ENCODE measurements around the gene ACAN. TPM values are rescaled to one million over a fixed set of nuclear protein-coding genes. Genes with fewer than 3 reads are reported as not detected.

Gene ACAN
- total RNA-seq, 1 donor from 2014 or later, result 2.0 TPM

GRCh38 chr15:88897142-88897455, 93.9 kb downstream of the ACAN start:
- DNase-seq (ENCODE audit: low spot score, unreplicated experiment), result no peak
- H3K9me3 Mint-ChIP-seq (ENCODE audit: low read depth), result no peaks in the 10 kb centered on the region
- H3K4me3 Mint-ChIP-seq (ENCODE audit: low read depth), result no peak overlapping the region
- H3K36me3 Mint-ChIP-seq (ENCODE audit: insufficient read depth), result peaks cover 9% of the 10 kb centered on the region
- no peak overlapping the region for H3K27ac Mint-ChIP-seq
- TF ChIP-seq CTCF (IDR thresholded peaks at IDR 0.05; ENCODE audit: unreplicated experiment), result no peak
- H3K27me3 Mint-ChIP-seq, result peaks cover 8% of the 10 kb centered on the region
- peaks cover 20% of the 10 kb centered on the region for H3K4me1 Mint-ChIP-seq (ENCODE audit: low read depth)

GRCh38 chr15:88897456-88898194, 94.4 kb downstream of the ACAN start:
- no peaks in the 10 kb centered on the region for H3K9me3 Mint-ChIP-seq (ENCODE audit: low read depth)
- peak; percentile 80 for DNase-seq (ENCODE audit: low spot score, unreplicated experiment)
- peak; percentile 60 for TF ChIP-seq CTCF (IDR thresholded peaks at IDR 0.05; ENCODE audit: unreplicated experiment)
- H3K27me3 Mint-ChIP-seq, result peaks cover 8% of the 10 kb centered on the region
- no peak overlapping the region for H3K4me3 Mint-ChIP-seq (ENCODE audit: low read depth)
- peak overlapping the region; percentile 92 for H3K27ac Mint-ChIP-seq
- H3K4me1 Mint-ChIP-seq (ENCODE audit: low read depth), result peaks cover 20% of the 10 kb centered on the region
- peaks cover 9% of the 10 kb centered on the region for H3K36me3 Mint-ChIP-seq (ENCODE audit: insufficient read depth)

- Mint-ChIP-seq H3K27me3 (peaks cover 8% of the 10 kb centered on the region), H3K4me3 (ENCODE audit: low read depth) (no peak overlapping the region), H3K27ac (peak overlapping the region; percentile 73), H3K36me3 (ENCODE audit: insufficient read depth) (peaks cover 9% of the 10 kb centered on the region), H3K4me1 (ENCODE audit: low read depth) (peaks cover 20% of the 10 kb centered on the region), H3K9me3 (ENCODE audit: low read depth) (no peaks in the 10 kb centered on the region)
- TF ChIP-seq CTCF (IDR thresholded peaks at IDR 0.05; ENCODE audit: unreplicated experiment), result no peak
- no peak for DNase-seq (ENCODE audit: low spot score, unreplicated experiment)
These were observed 95.5 kb downstream of the ACAN start for GRCh38 chr15:88898736-88899135.

- Mint-ChIP-seq H3K36me3 (ENCODE audit: insufficient read depth) (peaks cover 12% of the 10 kb centered on the region), H3K27me3 (peaks cover 6% of the 10 kb centered on the region), H3K27ac (peak overlapping the region; percentile 37), H3K4me3 (ENCODE audit: low read depth) (no peak overlapping the region), H3K9me3 (ENCODE audit: low read depth) (no peaks in the 10 kb centered on the region), H3K4me1 (ENCODE audit: low read depth) (peaks cover 20% of the 10 kb centered on the region)
- no peak for DNase-seq (ENCODE audit: low spot score, unreplicated experiment)
- TF ChIP-seq CTCF (IDR thresholded peaks at IDR 0.05; ENCODE audit: unreplicated experiment), result no peak
These were observed 96.0 kb downstream of the ACAN start for GRCh38 chr15:88899251-88899650.

GRCh38 chr15:88900309-88900981, 97.2 kb downstream of the ACAN start:
- no peak for TF ChIP-seq CTCF (IDR thresholded peaks at IDR 0.05; ENCODE audit: unreplicated experiment)
- peaks cover 2% of the 10 kb centered on the region for H3K27me3 Mint-ChIP-seq
- no peaks in the 10 kb centered on the region for H3K9me3 Mint-ChIP-seq (ENCODE audit: low read depth)
- H3K4me3 Mint-ChIP-seq (ENCODE audit: low read depth), result no peak overlapping the region
- peaks cover 18% of the 10 kb centered on the region for H3K36me3 Mint-ChIP-seq (ENCODE audit: insufficient read depth)
- H3K27ac Mint-ChIP-seq, result no peak overlapping the region
- peaks cover 25% of the 10 kb centered on the region for H3K4me1 Mint-ChIP-seq (ENCODE audit: low read depth)
- no peak for DNase-seq (ENCODE audit: low spot score, unreplicated experiment)

Measured in progenitor cell of endocrine pancreas (in vitro differentiated cells).